Neural progenitor cell (in vitro differentiated cells): ENCODE measurements around the gene MAGED2. TPM values are rescaled to one million over a fixed set of nuclear protein-coding genes. Genes with fewer than 3 reads are reported as not detected.
A peak's percentile ranks its signal among the peaks of the same experiment; 100 is the strongest.

ENCODE experiments used
- DNase-seq: peaks from one replicate; pipeline ENCODE4 v3.0.0-alpha.2; 2016; ENCODE audit warnings: low spot score
- H2AFZ ChIP-seq: fragments of 200-600 bp; sonication (generic); replicated peaks from 2 replicates; pipeline ENCODE4 v1.6.1; 2016; ENCODE audit warnings: antibody characterized with exemption
- H3F3A ChIP-seq: fragments of 200-600 bp; sonication (generic); 2 replicates; pipeline ENCODE4 v1.6.1; 2016; ENCODE audit warnings: antibody characterized with exemption, low read depth
- H3K27ac ChIP-seq: fragments of 200-600 bp; sonication (generic); 2 replicates; pipeline ENCODE4 v1.5.1; 2016; ENCODE audit warnings: mild to moderate bottlenecking
- H3K27me3 ChIP-seq: fragments of 200-600 bp; sonication (generic); 2 replicates; pipeline ENCODE4 v1.6.1; 2016; ENCODE audit warnings: mild to moderate bottlenecking, moderate library complexity
- H3K36me3 ChIP-seq: fragments of 200-600 bp; sonication (generic); 2 replicates; pipeline ENCODE4 v1.5.1; 2016
- H3K4me1 ChIP-seq: fragments of 200-600 bp; sonication (generic); 2 replicates; pipeline ENCODE4 v1.6.1; 2016; ENCODE audit warnings: mixed run types
- H3K4me2 ChIP-seq: fragments of 200-600 bp; sonication (generic); 2 replicates; pipeline ENCODE4 v1.6.1; 2016
- H3K4me3 ChIP-seq: fragments of 200-600 bp; sonication (generic); 2 replicates; pipeline ENCODE4 v1.5.1; 2016
- H3K79me2 ChIP-seq: fragments of 200-600 bp; sonication (generic); 2 replicates; pipeline ENCODE4 v1.6.1; 2016; ENCODE audit warnings: low read depth
- H3K9ac ChIP-seq: fragments of 200-600 bp; sonication (generic); 2 replicates; pipeline ENCODE4 v1.6.1; 2016
- H3K9me3 ChIP-seq: fragments of 200-600 bp; sonication (generic); 2 replicates; pipeline ENCODE4 v1.5.1; 2016; ENCODE audit warnings: low read depth
- H4K20me1 ChIP-seq: fragments of 200-600 bp; sonication (generic); 2 replicates; pipeline ENCODE4 v1.6.1; 2016; ENCODE audit warnings: low read depth
- H3K27ac Mint-ChIP-seq: 3 replicates; pipeline ENCODE4 v1.8.0; 2021; ENCODE audit warnings: mixed read lengths
- H3K27me3 Mint-ChIP-seq: 2 replicates; pipeline ENCODE4 v1.8.0; 2022; ENCODE audit warnings: low read depth, mild to moderate bottlenecking, inconsistent platforms, moderate library complexity, mixed read lengths; ENCODE audit not compliant: insufficient read depth
- H3K36me3 Mint-ChIP-seq: 3 replicates; pipeline ENCODE4 v1.8.0; 2021; ENCODE audit warnings: mixed read lengths
- H3K4me1 Mint-ChIP-seq: 3 replicates; pipeline ENCODE4 v1.8.0; 2021; ENCODE audit warnings: mixed read lengths
- H3K4me3 Mint-ChIP-seq: 3 replicates; pipeline ENCODE4 v1.8.0; 2021; ENCODE audit warnings: mild to moderate bottlenecking, moderate library complexity, mixed read lengths
- H3K9me3 Mint-ChIP-seq: 3 replicates; pipeline ENCODE4 v1.8.0; 2020; ENCODE audit warnings: mixed read lengths
- CTCF ChIP-seq: fragments of 200-600 bp; sonication (generic); IDR thresholded peaks from 2 replicates; pipeline ENCODE4 v1.5.1; 2017; ENCODE audit warnings: antibody characterized with exemption, mild to moderate bottlenecking
- EZH2 ChIP-seq: fragments of 200-600 bp; sonication (generic); IDR thresholded peaks from 2 replicates; pipeline ENCODE4 v1.6.1; 2017; ENCODE audit warnings: antibody characterized with exemption, mild to moderate bottlenecking, moderate library complexity
- EZH2phosphoT487 ChIP-seq: fragments of 200-600 bp; sonication (generic); IDR thresholded peaks from 2 replicates; pipeline ENCODE4 v1.6.1; 2017; ENCODE audit warnings: antibody characterized with exemption
- total RNA-seq: library from RNA; depleted of rRNA; stranded (reverse); fragments of >200 nt; gene quantifications from 2 replicates; pipeline ENCODE4 v1.2.3, GENCODE V29; 2015; ENCODE audit warnings: low replicate concordance

MAGED2 gene
- total RNA-seq, 1 donor from 2014 or later = 255 TPM

- Histone ChIP-seq H4K20me1 (peaks cover 11% of the 10 kb centered on the region), H3K9ac (peak overlapping the region; percentile 16), H3K36me3 (no peaks in the 10 kb centered on the region), H3K4me1 (no peaks in the 10 kb centered on the region), H3K4me2 (peak overlapping the region; percentile 72), H3K27ac (peak overlapping the region; percentile 95), H3K9me3 (no peaks in the 10 kb centered on the region), H3K79me2 (peaks cover 17% of the 10 kb centered on the region), H2AFZ (no peak overlapping the region), H3F3A (peaks cover 5% of the 10 kb centered on the region), H3K4me3 (peak overlapping the region; percentile 74), H3K27me3 (no peaks in the 10 kb centered on the region)
- TF ChIP-seq CTCF (no peak), EZH2 (no peak), EZH2phosphoT487 (no peak)
- Mint-ChIP-seq H3K4me1 (peaks cover 5% of the 10 kb centered on the region), H3K4me3 (peak overlapping the region; percentile 99), H3K27ac (peak overlapping the region; percentile 97), H3K27me3 (peaks cover 8% of the 10 kb centered on the region), H3K9me3 (peaks cover 6% of the 10 kb centered on the region), H3K36me3 (peaks cover 16% of the 10 kb centered on the region)
- peak; percentile 88 for DNase-seq
These were observed 612 bp downstream of the MAGED2 start for GRCh38 chrX:54808109-54808604.

- peaks cover 20% of the 10 kb centered on the region for H3K36me3 Mint-ChIP-seq
- peak overlapping the region; percentile 95 for H3K27ac ChIP-seq
- peak overlapping the region; percentile 87 for H3K4me2 ChIP-seq
- H3K4me3 Mint-ChIP-seq = peak overlapping the region; percentile 99
- H4K20me1 ChIP-seq = peaks cover 11% of the 10 kb centered on the region
- peaks cover 6% of the 10 kb centered on the region for H3K9me3 Mint-ChIP-seq
- DNase-seq = peak; percentile 97
- no peak for TF ChIP-seq CTCF
- no peak for TF ChIP-seq EZH2
- TF ChIP-seq EZH2phosphoT487 = no peak
- no peaks in the 10 kb centered on the region for H3K36me3 ChIP-seq
- H3K27me3 ChIP-seq = no peaks in the 10 kb centered on the region
- no peaks in the 10 kb centered on the region for H3K9me3 ChIP-seq
- H2AFZ ChIP-seq = no peak overlapping the region
- peaks cover 17% of the 10 kb centered on the region for H3K79me2 ChIP-seq
- H3K9ac ChIP-seq = peak overlapping the region; percentile 62
- H3K4me1 ChIP-seq = no peaks in the 10 kb centered on the region
- peaks cover 5% of the 10 kb centered on the region for H3K4me1 Mint-ChIP-seq
- H3F3A ChIP-seq = peaks cover 5% of the 10 kb centered on the region
- peaks cover 8% of the 10 kb centered on the region for H3K27me3 Mint-ChIP-seq
- H3K27ac Mint-ChIP-seq = peak overlapping the region; percentile 97
- peak overlapping the region; percentile 74 for H3K4me3 ChIP-seq
These were observed 1.3 kb downstream of the MAGED2 start for GRCh38 chrX:54808605-54809483.

- H3K36me3 Mint-ChIP-seq = peaks cover 26% of the 10 kb centered on the region
- Histone ChIP-seq H3K4me3 (no peak overlapping the region), H3K4me1 (no peaks in the 10 kb centered on the region), H2AFZ (no peak overlapping the region), H3K27ac (no peak overlapping the region), H3K9ac (no peak overlapping the region), H3F3A (peaks cover 5% of the 10 kb centered on the region), H3K27me3 (no peaks in the 10 kb centered on the region), H4K20me1 (peaks cover 11% of the 10 kb centered on the region), H3K9me3 (no peaks in the 10 kb centered on the region), H3K36me3 (no peaks in the 10 kb centered on the region), H3K4me2 (no peak overlapping the region), H3K79me2 (peaks cover 17% of the 10 kb centered on the region)
- H3K9me3 Mint-ChIP-seq = peaks cover 6% of the 10 kb centered on the region
- H3K4me3 Mint-ChIP-seq = no peak overlapping the region
- no peak overlapping the region for H3K27ac Mint-ChIP-seq
- peaks cover 5% of the 10 kb centered on the region for H3K4me1 Mint-ChIP-seq
- TF ChIP-seq CTCF (no peak), EZH2phosphoT487 (no peak), EZH2 (no peak)
- DNase-seq = no peak
- H3K27me3 Mint-ChIP-seq = peaks cover 13% of the 10 kb centered on the region
These were observed 3.0 kb downstream of the MAGED2 start for GRCh38 chrX:54810532-54810931.
